Activated T-helper 1 cell treated with anti-CD3 and anti-CD28 coated beads, Interleukin-12 subunit alpha, Interleukin-12 subunit beta, Interleukin-2, Interleukin-4 antibody, amounts not matched to agents 30 ng/mL and 10 ng/mL and 1 ng/mL, durations not matched to agents 14 hours and 24 hours and 36 hours (primary cell): Measurements from ENCODE around the gene GNG8. TPM values are rescaled to one million over a fixed set of nuclear protein-coding genes. Genes with fewer than 3 reads are reported as not detected.

Experiments
- DNase-seq: peaks from one replicate; pipeline ENCODE4 v3.0.0; 2021; ENCODE audit warnings: low spot score
- H3K27ac Mint-ChIP-seq: one replicate; pipeline ENCODE4 v1.8.0; 2021; ENCODE audit warnings: mild to moderate bottlenecking, mixed read lengths
- H3K27me3 Mint-ChIP-seq: one replicate; pipeline ENCODE4 v1.8.0; 2022; ENCODE audit warnings: mild to moderate bottlenecking, moderate library complexity, mixed read lengths; ENCODE audit not compliant: insufficient read depth
- H3K36me3 Mint-ChIP-seq: one replicate; pipeline ENCODE4 v1.8.0; 2021; ENCODE audit warnings: low read depth, mixed read lengths
- H3K4me1 Mint-ChIP-seq: one replicate; pipeline ENCODE4 v1.8.0; 2021; ENCODE audit warnings: low read depth, mixed read lengths
- H3K4me3 Mint-ChIP-seq: one replicate; pipeline ENCODE4 v1.8.0; 2021; ENCODE audit warnings: mild to moderate bottlenecking, moderate library complexity, mixed read lengths
- H3K9me3 Mint-ChIP-seq: one replicate; pipeline ENCODE4 v1.8.0; 2021; ENCODE audit warnings: mixed read lengths
- intact Hi-C: fragments of 100-400 bp; cut with micrococcal nuclease; formaldehyde crosslinking; loops from one replicate; pipeline ENCODE4 v1.15.1; 2024
- total RNA-seq: library from RNA; stranded (reverse); gene quantifications from 2 replicates; pipeline ENCODE4 v1.2.3, GENCODE V29; 2022

The GNG8 gene
- total RNA-seq, 1 donor from 2014 or later, result 18.6 TPM

- peak overlapping the region; percentile 94 for H3K4me3 Mint-ChIP-seq
- H3K27ac Mint-ChIP-seq, result peak overlapping the region; percentile 97
- peaks cover 47% of the 10 kb centered on the region for H3K36me3 Mint-ChIP-seq
- DNase-seq, result no peak
- peaks cover 69% of the 10 kb centered on the region for H3K4me1 Mint-ChIP-seq
- no peaks in the 10 kb centered on the region for H3K27me3 Mint-ChIP-seq
- intact Hi-C loops, result no loop called here
- H3K9me3 Mint-ChIP-seq, result no peaks in the 10 kb centered on the region
Measured at GRCh38 chr19:46621191-46622117, 14.5 kb downstream of the GNG8 start.

GRCh38 chr19:46620716-46621115, 15.3 kb downstream of the GNG8 start:
- Mint-ChIP-seq H3K36me3 (peaks cover 47% of the 10 kb centered on the region), H3K9me3 (no peaks in the 10 kb centered on the region), H3K4me1 (peaks cover 76% of the 10 kb centered on the region), H3K4me3 (peak overlapping the region; percentile 94), H3K27me3 (no peaks in the 10 kb centered on the region), H3K27ac (peak overlapping the region; percentile 97)
- no peak for DNase-seq
- intact Hi-C loops, result loop anchor here (1.0 kb wide), 2 partner anchors 8 to 14 kb away; no protein-coding TSS in a partner anchor

- Mint-ChIP-seq H3K27ac (peak overlapping the region; percentile 97), H3K4me3 (peak overlapping the region; percentile 94)
- intact Hi-C loops, result loop anchor here (1.0 kb wide), 2 partner anchors 8 to 14 kb away; no protein-coding TSS in a partner anchor
Measured at GRCh38 chr19:46620267-46620666, 15.7 kb downstream of the GNG8 start.

GRCh38 chr19:46618670-46619231, 17.3 kb downstream of the GNG8 start:
- no peaks in the 10 kb centered on the region for H3K9me3 Mint-ChIP-seq
- peak overlapping the region; percentile 94 for H3K4me3 Mint-ChIP-seq
- peak overlapping the region; percentile 97 for H3K27ac Mint-ChIP-seq
- H3K4me1 Mint-ChIP-seq, result peaks cover 69% of the 10 kb centered on the region
- no peaks in the 10 kb centered on the region for H3K27me3 Mint-ChIP-seq
- no peak for DNase-seq
- intact Hi-C loops, result no loop called here
- H3K36me3 Mint-ChIP-seq, result peaks cover 44% of the 10 kb centered on the region

More at GRCh38 chr19:46620267-46620666, 15.7 kb downstream of the GNG8 start:
- DNase-seq, result no peak
- peaks cover 47% of the 10 kb centered on the region for H3K36me3 Mint-ChIP-seq
- no peaks in the 10 kb centered on the region for H3K27me3 Mint-ChIP-seq
- peaks cover 73% of the 10 kb centered on the region for H3K4me1 Mint-ChIP-seq
- H3K9me3 Mint-ChIP-seq, result no peaks in the 10 kb centered on the region

- no peaks in the 10 kb centered on the region for H3K9me3 Mint-ChIP-seq
- peak overlapping the region; percentile 68 for H3K4me3 Mint-ChIP-seq
- peak overlapping the region; percentile 99 for H3K27ac Mint-ChIP-seq
- no peaks in the 10 kb centered on the region for H3K27me3 Mint-ChIP-seq
- no peak for DNase-seq
- intact Hi-C loops, result loop anchor here (2.0 kb wide), 2 partner anchors 15 to 97 kb away; no protein-coding TSS in a partner anchor
- peaks cover 74% of the 10 kb centered on the region for H3K4me1 Mint-ChIP-seq
- H3K36me3 Mint-ChIP-seq, result peaks cover 40% of the 10 kb centered on the region
Measured at GRCh38 chr19:46617601-46618000, 18.4 kb downstream of the GNG8 start.

- peak overlapping the region; percentile 68 for H3K4me3 Mint-ChIP-seq
- peaks cover 32% of the 10 kb centered on the region for H3K36me3 Mint-ChIP-seq
Measured at GRCh38 chr19:46616631-46617322, 19.2 kb downstream of the GNG8 start.

GRCh38 chr19:46615966-46616365, 20.0 kb downstream of the GNG8 start:
- peak overlapping the region; percentile 42 for H3K4me3 Mint-ChIP-seq
- H3K36me3 Mint-ChIP-seq, result peaks cover 32% of the 10 kb centered on the region
- H3K9me3 Mint-ChIP-seq, result no peaks in the 10 kb centered on the region
- H3K27me3 Mint-ChIP-seq, result no peaks in the 10 kb centered on the region
- H3K4me1 Mint-ChIP-seq, result peaks cover 74% of the 10 kb centered on the region
- no peak for DNase-seq
- H3K27ac Mint-ChIP-seq, result peak overlapping the region; percentile 84
- intact Hi-C loops, result loop anchor here (2.0 kb wide), 2 partner anchors 13 to 99 kb away; no protein-coding TSS in a partner anchor

More at GRCh38 chr19:46616631-46617322, 19.2 kb downstream of the GNG8 start:
- peak; percentile 35 for DNase-seq
- H3K27me3 Mint-ChIP-seq, result no peaks in the 10 kb centered on the region
- H3K9me3 Mint-ChIP-seq, result no peaks in the 10 kb centered on the region
- H3K27ac Mint-ChIP-seq, result peak overlapping the region; percentile 99
- H3K4me1 Mint-ChIP-seq, result peaks cover 74% of the 10 kb centered on the region
- intact Hi-C loops, result loop anchor here (2.0 kb wide), 2 partner anchors 14 to 98 kb away; no protein-coding TSS in a partner anchor

GRCh38 chr19:46614114-46614722, 21.8 kb downstream of the GNG8 start:
- peaks cover 74% of the 10 kb centered on the region for H3K4me1 Mint-ChIP-seq
- no peaks in the 10 kb centered on the region for H3K27me3 Mint-ChIP-seq
- peak overlapping the region; percentile 64 for H3K4me3 Mint-ChIP-seq
- DNase-seq, result peak; percentile 63
- H3K27ac Mint-ChIP-seq, result peak overlapping the region; percentile 92
- intact Hi-C loops, result loop anchor here (1.0 kb wide), 2 partner anchors 20 to 48 kb away; no protein-coding TSS in a partner anchor
- no peaks in the 10 kb centered on the region for H3K9me3 Mint-ChIP-seq
- H3K36me3 Mint-ChIP-seq, result peaks cover 32% of the 10 kb centered on the region

- no peaks in the 10 kb centered on the region for H3K9me3 Mint-ChIP-seq
- DNase-seq, result no peak
- peaks cover 69% of the 10 kb centered on the region for H3K4me1 Mint-ChIP-seq
- no peak overlapping the region for H3K27ac Mint-ChIP-seq
- H3K4me3 Mint-ChIP-seq, result peak overlapping the region; percentile 58
- H3K36me3 Mint-ChIP-seq, result peaks cover 35% of the 10 kb centered on the region
- intact Hi-C loops, result no loop called here
- H3K27me3 Mint-ChIP-seq, result no peaks in the 10 kb centered on the region
Measured at GRCh38 chr19:46613525-46613924, 22.5 kb downstream of the GNG8 start.

GRCh38 chr19:46611776-46612175, 24.2 kb downstream of the GNG8 start:
- intact Hi-C loops, result loop anchor here (1.0 kb wide), 2 partner anchors 8 to 9 kb away; no protein-coding TSS in a partner anchor
- H3K4me3 Mint-ChIP-seq, result peak overlapping the region; percentile 68
- peak overlapping the region; percentile 83 for H3K27ac Mint-ChIP-seq
- H3K9me3 Mint-ChIP-seq, result no peaks in the 10 kb centered on the region
- H3K4me1 Mint-ChIP-seq, result peaks cover 65% of the 10 kb centered on the region
- no peak for DNase-seq
- no peaks in the 10 kb centered on the region for H3K27me3 Mint-ChIP-seq
- peaks cover 46% of the 10 kb centered on the region for H3K36me3 Mint-ChIP-seq

GRCh38 chr19:46610851-46611770, 24.9 kb downstream of the GNG8 start:
- H3K27me3 Mint-ChIP-seq, result no peaks in the 10 kb centered on the region
- peak overlapping the region; percentile 83 for H3K27ac Mint-ChIP-seq
- H3K4me3 Mint-ChIP-seq, result peak overlapping the region; percentile 68
- peaks cover 49% of the 10 kb centered on the region for H3K36me3 Mint-ChIP-seq
- intact Hi-C loops, result loop anchor here (1.0 kb wide), 1 partner anchor 8 kb away; no protein-coding TSS in a partner anchor
- H3K4me1 Mint-ChIP-seq, result peaks cover 62% of the 10 kb centered on the region
- peak; percentile 48 for DNase-seq
- H3K9me3 Mint-ChIP-seq, result no peaks in the 10 kb centered on the region
